SHP77 (cell line): ENCODE measurements around the gene TMEM132A.
A peak's percentile ranks its signal among the peaks of the same experiment; 100 is the strongest.
"Not testable (repeated sequence)": the region's sequence is repeated elsewhere in the genome, so short reads cannot be mapped to it uniquely, and the experiment has no call there.

Source experiments
- DNase-seq, 2 experiments: peaks; one replicate each; lab custom pipeline; 2025; lab: John Stamatoyannopoulos, UW

The TMEM132A gene

GRCh38 chr11:60957188-60957587 lies 32.9 kb downstream of the TMEM132A start:
- no peak for DNase-seq

GRCh38 chr11:60959431-60959830 lies 35.2 kb downstream of the TMEM132A start:
- no peak for DNase-seq

- DNase-seq = no peak
These were observed 36.1 kb downstream of the TMEM132A start for GRCh38 chr11:60960405-60960804.

GRCh38 chr11:60964801-60965200 lies 40.5 kb downstream of the TMEM132A start:
- DNase-seq = no peak

GRCh38 chr11:60966890-60967289 lies 42.6 kb downstream of the TMEM132A start:
- DNase-seq = no peak

GRCh38 chr11:60968223-60968622 lies 44.0 kb downstream of the TMEM132A start:
- DNase-seq = no peak

- DNase-seq = peak in 1 of 2 experiments; percentile 27
These were observed 46.1 kb downstream of the TMEM132A start for GRCh38 chr11:60970369-60970774.

GRCh38 chr11:60970890-60971289 lies 46.6 kb downstream of the TMEM132A start:
- no peak for DNase-seq

- DNase-seq = no peak
These were observed 47.3 kb downstream of the TMEM132A start, which contains the start of gene CD6 for GRCh38 chr11:60971520-60971919. TSS of gene CD6 (plus strand) at chr11:60971680. CDS start at chr11:60971866, 186 bp downstream.

GRCh38 chr11:60972182-60973030 lies 48.1 kb downstream of the TMEM132A start:
- DNase-seq = no peak

GRCh38 chr11:60973699-60974098 lies 49.4 kb downstream of the TMEM132A start:
- no peak for DNase-seq

- DNase-seq = not testable (repeated sequence)
These were observed 50.1 kb downstream of the TMEM132A start for GRCh38 chr11:60974316-60974715.

- DNase-seq = no peak
These were observed 50.5 kb downstream of the TMEM132A start for GRCh38 chr11:60974726-60975125.

- DNase-seq = no peak
These were observed 53.0 kb downstream of the TMEM132A start for GRCh38 chr11:60977224-60977623.

- no peak for DNase-seq
These were observed 53.6 kb downstream of the TMEM132A start for GRCh38 chr11:60977836-60978235.

GRCh38 chr11:60978546-60979380 lies 54.5 kb downstream of the TMEM132A start:
- DNase-seq = peak in 1 of 2 experiments; percentile 27

- DNase-seq = no peak
These were observed 57.3 kb downstream of the TMEM132A start for GRCh38 chr11:60981515-60981914.

- no peak for DNase-seq
These were observed 57.9 kb downstream of the TMEM132A start for GRCh38 chr11:60982184-60982583.

- no peak for DNase-seq
These were observed 59.9 kb downstream of the TMEM132A start for GRCh38 chr11:60984149-60984548.

GRCh38 chr11:60984636-60985035 lies 60.4 kb downstream of the TMEM132A start:
- DNase-seq = no peak

GRCh38 chr11:60985501-60985900 lies 61.2 kb downstream of the TMEM132A start:
- no peak for DNase-seq

GRCh38 chr11:60985991-60986915 lies 62.0 kb downstream of the TMEM132A start:
- no peak for DNase-seq
